ENCODE results near the gene ARID3B. TPM values are rescaled to one million over a fixed set of nuclear protein-coding genes. Genes with fewer than 3 reads are reported as not detected.
A peak's percentile ranks its signal among the peaks of the same experiment; 100 is the strongest.

ARID3B gene
- total and polyA plus RNA-seq, 2 of the 13 experiments (the other 11 are each of a cell fraction or from before 2014, with no cell fraction given), result 5.3 to 12.8 TPM

DNA sequence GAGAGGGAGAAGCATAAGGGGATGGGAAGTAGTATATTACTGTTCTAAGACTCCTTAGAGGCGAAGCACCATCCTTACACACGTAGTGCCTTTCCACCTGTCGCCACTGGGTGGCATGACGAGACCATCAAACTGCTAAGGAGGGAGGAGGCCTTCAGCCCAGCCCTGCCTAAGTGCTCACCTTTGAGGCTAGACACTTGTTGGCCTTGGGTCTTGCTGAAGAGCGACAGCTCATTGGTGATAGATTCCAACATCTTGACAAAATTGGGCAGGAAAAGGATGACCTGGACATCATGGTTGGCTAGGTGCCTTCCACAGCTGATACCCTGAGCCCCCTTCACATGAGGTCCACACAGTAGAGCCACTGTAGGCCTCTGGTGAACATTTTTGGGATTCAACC lies 94.2 kb downstream of the ARID3B start (continued):
- TF ChIP-seq SKIL (CRISPR knock-in tag; IDR thresholded peaks at IDR 0.05; ENCODE audit: borderline replicate concordance) (no peak), TBX3 (IDR thresholded peaks at IDR 0.05; ENCODE audit: borderline replicate concordance) (no peak), XRCC5 (optimal IDR thresholded peaks at IDR 0.05; ENCODE audit: low read length) (no peak), SMC3 (IDR thresholded peaks at IDR 0.05; ENCODE audit: low read length) (peak; percentile 89), ZNF160 (CRISPR knock-in tag; IDR thresholded peaks at IDR 0.05) (no peak), KDM6A (CRISPR knock-in tag; IDR thresholded peaks at IDR 0.05; ENCODE audit: low read depth) (no peak), RELA (CRISPR knock-in tag; IDR thresholded peaks at IDR 0.05) (no peak), YEATS4 (CRISPR knock-in tag; IDR thresholded peaks at IDR 0.05; ENCODE audit: borderline replicate concordance) (no peak), PITX1 (CRISPR knock-in tag; IDR thresholded peaks at IDR 0.05) (no peak), PLSCR1 (CRISPR knock-in tag; IDR thresholded peaks at IDR 0.05; ENCODE audit: borderline replicate concordance) (no peak), SMAD9 (CRISPR knock-in tag; IDR thresholded peaks at IDR 0.05) (no peak), ZSCAN21 (CRISPR knock-in tag; IDR thresholded peaks at IDR 0.05; ENCODE audit: borderline replicate concordance) (no peak), ZNF570 (CRISPR knock-in tag; IDR thresholded peaks at IDR 0.05; ENCODE audit: borderline replicate concordance) (no peak), ZNF737 (CRISPR knock-in tag; IDR thresholded peaks at IDR 0.05; ENCODE audit: borderline replicate concordance) (no peak), TBP (CRISPR knock-in tag; IDR thresholded peaks at IDR 0.05) (no peak), FOSL2 (CRISPR knock-in tag; IDR thresholded peaks at IDR 0.05) (peak; percentile 13; the same call in 1 of the 2 replicates), MAZ (IDR thresholded peaks at IDR 0.05; ENCODE audit: borderline replicate concordance, low read depth, low read length) (no peak), MAZ (CRISPR knock-in tag; IDR thresholded peaks at IDR 0.05; ENCODE audit: low read depth) (0 out of 2 replicates have a peak, but pooled peaks have one; percentile 28), GABPA (IDR thresholded peaks at IDR 0.05; ENCODE audit: low read depth, low read length) (no peak), GABPA (CRISPR knock-in tag; IDR thresholded peaks at IDR 0.05; ENCODE audit: low read depth) (no peak), ZNF788 (CRISPR knock-in tag; IDR thresholded peaks at IDR 0.05; ENCODE audit: borderline replicate concordance) (peak; percentile 56; the same call in 1 of the 2 replicates), SSRP1 (CRISPR knock-in tag; IDR thresholded peaks at IDR 0.05) (0 out of 2 replicates have a peak, but pooled peaks have one; percentile 48), ZNF782 (CRISPR knock-in tag; IDR thresholded peaks at IDR 0.05; ENCODE audit: borderline replicate concordance) (peak; percentile 53; the same call in 1 of the 2 replicates)
- TF ChIP-seq, protein P1, sequence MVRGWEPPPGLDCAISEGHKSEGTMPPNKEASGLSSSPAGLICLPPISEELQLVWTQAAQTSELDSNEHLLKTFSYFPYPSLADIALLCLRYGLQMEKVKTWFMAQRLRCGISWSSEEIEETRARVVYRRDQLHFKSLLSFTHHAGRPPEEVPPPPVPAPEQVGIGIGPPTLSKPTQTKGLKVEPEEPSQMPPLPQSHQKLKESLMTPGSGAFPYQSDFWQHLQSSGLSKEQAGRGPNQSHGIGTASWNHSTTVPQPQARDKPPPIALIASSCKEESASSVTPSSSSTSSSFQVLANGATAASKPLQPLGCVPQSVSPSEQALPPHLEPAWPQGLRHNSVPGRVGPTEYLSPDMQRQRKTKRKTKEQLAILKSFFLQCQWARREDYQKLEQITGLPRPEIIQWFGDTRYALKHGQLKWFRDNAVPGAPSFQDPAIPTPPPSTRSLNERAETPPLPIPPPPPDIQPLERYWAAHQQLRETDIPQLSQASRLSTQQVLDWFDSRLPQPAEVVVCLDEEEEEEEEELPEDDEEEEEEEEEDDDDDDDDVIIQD (CRISPR knock-in tag; IDR thresholded peaks at IDR 0.05; ENCODE audit: low read depth), result no peak
- TF ChIP-seq, protein P2, sequence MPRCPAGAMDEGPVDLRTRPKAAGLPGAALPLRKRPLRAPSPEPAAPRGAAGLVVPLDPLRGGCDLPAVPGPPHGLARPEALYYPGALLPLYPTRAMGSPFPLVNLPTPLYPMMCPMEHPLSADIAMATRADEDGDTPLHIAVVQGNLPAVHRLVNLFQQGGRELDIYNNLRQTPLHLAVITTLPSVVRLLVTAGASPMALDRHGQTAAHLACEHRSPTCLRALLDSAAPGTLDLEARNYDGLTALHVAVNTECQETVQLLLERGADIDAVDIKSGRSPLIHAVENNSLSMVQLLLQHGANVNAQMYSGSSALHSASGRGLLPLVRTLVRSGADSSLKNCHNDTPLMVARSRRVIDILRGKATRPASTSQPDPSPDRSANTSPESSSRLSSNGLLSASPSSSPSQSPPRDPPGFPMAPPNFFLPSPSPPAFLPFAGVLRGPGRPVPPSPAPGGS (CRISPR knock-in tag; IDR thresholded peaks at IDR 0.05), result no peak
- TF ChIP-seq, protein P3, sequence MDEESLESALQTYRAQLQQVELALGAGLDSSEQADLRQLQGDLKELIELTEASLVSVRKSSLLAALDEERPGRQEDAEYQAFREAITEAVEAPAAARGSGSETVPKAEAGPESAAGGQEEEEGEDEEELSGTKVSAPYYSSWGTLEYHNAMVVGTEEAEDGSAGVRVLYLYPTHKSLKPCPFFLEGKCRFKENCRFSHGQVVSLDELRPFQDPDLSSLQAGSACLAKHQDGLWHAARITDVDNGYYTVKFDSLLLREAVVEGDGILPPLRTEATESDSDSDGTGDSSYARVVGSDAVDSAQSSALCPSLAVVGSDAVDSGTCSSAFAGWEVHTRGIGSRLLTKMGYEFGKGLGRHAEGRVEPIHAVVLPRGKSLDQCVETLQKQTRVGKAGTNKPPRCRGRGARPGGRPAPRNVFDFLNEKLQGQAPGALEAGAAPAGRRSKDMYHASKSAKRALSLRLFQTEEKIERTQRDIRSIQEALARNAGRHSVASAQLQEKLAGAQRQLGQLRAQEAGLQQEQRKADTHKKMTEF (CRISPR knock-in tag; IDR thresholded peaks at IDR 0.05), result no peak

Data from HepG2 (cell line).